GM21529 (cell line): ENCODE results near the gene REXO5.
"Not testable (repeated sequence)": the region's sequence is repeated elsewhere in the genome, so short reads cannot be mapped to it uniquely, and the experiment has no call there.

ENCODE experiments used
- ATAC-seq: cut with Tn5 transposase; IDR thresholded peaks from one replicate; pipeline ENCODE4 v1.9.1; 2021; ENCODE audit not compliant: unreplicated experiment

REXO5 gene

GRCh38 chr16:20798364-20798763 lies 8.0 kb upstream of the REXO5 start:
- no peak for ATAC-seq

DNA sequence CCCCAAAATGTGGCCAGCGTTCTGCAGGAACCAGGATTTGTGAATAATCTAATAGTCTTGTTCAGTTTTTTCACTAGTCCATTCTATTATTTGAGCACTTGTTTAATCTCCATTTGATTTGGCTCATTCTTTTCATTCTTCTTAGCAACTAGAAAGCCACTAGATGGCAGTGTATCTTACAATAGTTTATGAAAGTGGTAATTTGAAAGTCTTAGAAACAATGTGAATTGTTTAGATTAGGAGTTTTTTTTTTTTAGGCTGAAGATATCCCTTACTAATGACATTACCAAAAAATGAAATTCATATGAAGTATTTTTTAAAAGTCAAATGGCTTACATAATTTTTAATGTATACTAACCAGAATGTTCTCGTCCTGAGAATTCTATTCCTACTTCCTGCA lies 6.7 kb upstream of the REXO5 start:
- no peak for ATAC-seq

- ATAC-seq: no peak
Observed at GRCh38 chr16:20801278-20801677, 5.0 kb upstream of the REXO5 start.

DNA sequence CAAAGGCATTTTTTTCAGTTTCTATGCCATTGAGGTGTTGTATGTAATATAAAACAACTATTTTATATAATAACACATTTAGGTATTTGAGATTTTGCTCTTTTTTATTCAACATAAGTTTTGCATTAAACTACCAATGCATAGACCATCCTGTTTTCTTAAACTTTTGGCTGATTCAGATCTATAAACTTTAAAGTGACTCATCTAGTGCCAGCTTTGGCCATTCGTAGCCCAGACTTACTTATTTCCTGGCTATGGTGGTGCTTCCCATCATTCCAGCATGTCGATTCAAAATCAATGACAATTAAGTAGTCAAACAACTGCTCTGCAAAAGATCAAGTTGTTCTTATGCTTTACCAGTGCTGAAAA lies 3.2 kb upstream of the REXO5 start:
- ATAC-seq: no peak

- no peak for ATAC-seq
Observed at GRCh38 chr16:20803561-20804214, 2.6 kb upstream of the REXO5 start.

DNA sequence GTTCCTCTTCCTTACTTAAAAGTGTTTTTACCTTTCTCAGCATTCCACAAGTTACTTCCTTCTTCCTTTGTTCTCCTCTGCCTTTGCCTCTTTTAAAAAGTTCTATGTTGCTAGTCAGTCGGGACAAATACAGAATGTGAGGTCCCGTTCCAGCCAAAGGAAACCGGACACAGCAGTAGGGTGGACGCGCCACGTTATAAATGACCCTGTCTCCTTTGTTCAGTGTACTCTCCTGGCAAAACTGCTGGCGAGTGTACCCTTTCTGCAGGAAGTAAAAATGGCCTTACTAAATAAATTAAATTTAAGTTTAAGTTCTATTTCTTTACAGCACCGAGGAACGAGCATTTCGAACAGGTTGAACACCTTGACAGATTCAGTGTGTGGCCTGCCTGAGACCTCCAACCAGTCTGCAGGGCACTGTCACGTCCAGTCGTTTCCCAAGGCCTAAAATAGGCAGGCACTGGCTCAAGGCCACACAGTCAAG lies 601 bp upstream of the REXO5 start:
- ATAC-seq: not testable (repeated sequence)

GRCh38 chr16:20807862-20808261 lies 1.5 kb downstream of the REXO5 start:
- no peak for ATAC-seq

DNA sequence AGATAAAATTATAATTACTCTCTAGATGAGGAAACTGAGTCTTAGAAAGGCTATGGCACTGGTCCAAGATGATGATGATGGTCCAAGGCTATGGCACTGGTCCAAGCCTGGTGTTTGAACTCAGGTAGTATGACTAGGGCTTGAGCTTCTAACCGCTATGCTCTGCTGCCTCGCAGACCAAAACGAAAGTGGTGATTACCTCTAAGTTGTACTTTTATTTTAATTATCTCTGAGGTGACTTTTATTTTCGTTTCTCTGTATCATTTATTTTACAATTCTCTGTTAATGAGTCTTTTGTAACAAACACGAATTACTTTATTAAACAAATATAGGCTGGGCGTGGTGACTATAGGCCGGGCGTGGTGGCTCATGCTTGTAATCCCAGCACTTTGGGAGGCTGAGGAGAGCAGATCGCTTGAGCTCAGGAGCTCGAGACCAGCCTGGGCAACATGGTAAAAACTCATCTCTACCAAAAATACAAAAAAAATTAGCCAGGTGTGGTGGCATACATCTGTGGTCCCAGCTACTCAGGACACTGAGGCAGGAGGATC lies 5.6 kb downstream of the REXO5 start:
- ATAC-seq: no peak

DNA sequence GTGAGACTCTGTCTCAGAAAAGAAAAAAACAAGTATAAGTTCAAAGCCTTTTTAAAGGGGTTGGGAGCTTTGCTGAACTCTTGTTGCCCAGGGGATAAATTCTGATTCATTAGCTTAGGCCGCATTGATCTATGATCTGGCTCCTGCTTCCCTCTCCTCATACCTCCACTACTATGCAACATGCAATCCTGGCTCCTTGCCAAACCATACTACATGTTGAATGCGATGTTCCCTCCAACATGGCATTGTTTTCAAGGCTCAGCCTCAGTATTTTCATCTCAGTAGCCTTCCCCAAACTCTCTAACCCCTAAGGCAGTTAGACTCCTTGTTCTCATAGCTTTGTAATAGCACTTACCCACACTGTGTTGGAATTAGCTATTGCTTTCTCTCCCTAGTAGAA lies 6.2 kb downstream of the REXO5 start:
- no peak for ATAC-seq

- no peak for ATAC-seq
Observed at GRCh38 chr16:20814784-20815183, 8.5 kb downstream of the REXO5 start.

GRCh38 chr16:20818929-20819585 lies 12.7 kb downstream of the REXO5 start:
- no peak for ATAC-seq

- no peak for ATAC-seq
Observed at GRCh38 chr16:20821682-20822081, 15.4 kb downstream of the REXO5 start.

DNA sequence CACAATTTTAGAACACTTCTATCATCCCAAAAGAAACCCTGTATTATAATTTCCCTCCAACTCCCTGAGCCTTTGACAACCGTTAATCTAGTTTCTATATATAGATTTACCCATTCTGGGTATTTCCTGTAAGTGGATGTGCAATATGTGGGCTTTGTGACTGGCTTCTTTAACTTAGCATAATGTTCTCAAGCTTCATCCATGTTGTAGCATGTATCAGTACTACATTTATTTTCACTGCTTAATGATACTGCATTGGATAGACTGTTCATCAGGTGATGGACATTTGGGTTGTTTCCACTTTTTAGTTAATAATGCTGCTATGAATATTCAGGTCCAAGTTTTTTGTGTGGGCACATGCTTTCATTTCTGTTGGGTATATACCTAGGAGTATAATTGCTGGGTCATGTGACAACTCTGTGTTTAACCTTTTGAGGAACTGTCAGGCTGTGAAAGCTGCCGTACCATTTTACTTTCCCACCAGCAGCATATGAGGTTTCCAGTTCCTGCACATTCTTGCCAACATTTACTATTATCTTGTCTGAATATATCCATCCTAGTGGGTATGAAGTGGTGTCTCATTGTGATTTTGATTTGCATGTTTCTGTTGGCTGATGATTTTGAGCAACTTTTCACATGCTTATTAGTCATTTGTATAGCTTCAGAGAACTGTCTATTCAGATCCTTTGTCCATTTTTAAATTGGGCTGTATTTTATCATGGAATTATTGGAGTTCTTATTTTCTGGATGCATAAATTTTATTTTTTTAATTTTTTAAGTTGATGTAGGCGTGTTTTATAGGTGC lies 16.4 kb downstream of the REXO5 start:
- ATAC-seq: no peak

DNA sequence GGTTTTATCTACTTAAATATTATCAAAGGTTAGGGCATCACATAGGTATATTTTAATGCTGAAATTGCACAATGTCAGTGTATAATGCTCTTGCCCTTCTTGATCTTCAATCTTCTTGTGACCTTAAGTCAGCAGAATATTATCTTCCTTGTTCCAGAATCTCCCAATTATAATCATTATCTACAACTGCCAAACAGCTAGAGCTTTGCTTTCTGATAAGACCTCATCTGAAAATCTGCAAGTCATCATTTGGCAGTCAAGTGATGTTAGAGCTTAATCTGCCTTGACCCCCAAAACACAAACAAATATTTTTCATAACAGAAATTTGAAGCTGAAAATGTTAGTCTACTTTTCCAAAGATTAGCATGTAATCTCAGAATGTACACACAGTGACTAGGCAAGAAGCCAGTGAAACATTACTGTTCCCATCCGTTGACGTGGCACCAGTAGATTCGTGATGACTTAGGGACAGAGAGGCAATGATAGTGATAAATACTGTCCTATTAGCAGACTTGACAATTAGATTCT lies 19.8 kb downstream of the REXO5 start:
- no peak for ATAC-seq

GRCh38 chr16:20829536-20829935 lies 23.2 kb downstream of the REXO5 start:
- no peak for ATAC-seq

DNA sequence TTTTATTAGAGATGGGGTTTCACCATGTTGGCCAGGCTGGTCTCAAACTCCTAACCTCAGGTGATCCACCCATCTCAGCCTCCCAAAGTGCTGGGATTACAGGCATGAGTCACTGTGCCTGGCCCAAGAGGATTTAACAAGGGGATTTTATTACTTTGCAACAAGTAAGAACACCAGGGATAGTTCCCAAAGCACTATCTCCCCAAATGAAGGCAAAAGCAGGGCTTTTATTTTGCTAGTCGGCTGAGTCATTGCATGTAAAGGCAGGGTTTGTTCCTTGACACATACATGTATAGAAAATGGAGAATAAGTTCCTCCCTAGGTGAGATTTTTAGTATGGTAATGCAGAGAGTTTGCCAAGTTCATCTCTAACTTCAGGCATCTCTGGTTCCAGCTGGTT lies 24.0 kb downstream of the REXO5 start:
- no peak for ATAC-seq

- no peak for ATAC-seq
Observed at GRCh38 chr16:20833086-20833485, 26.8 kb downstream of the REXO5 start.

DNA sequence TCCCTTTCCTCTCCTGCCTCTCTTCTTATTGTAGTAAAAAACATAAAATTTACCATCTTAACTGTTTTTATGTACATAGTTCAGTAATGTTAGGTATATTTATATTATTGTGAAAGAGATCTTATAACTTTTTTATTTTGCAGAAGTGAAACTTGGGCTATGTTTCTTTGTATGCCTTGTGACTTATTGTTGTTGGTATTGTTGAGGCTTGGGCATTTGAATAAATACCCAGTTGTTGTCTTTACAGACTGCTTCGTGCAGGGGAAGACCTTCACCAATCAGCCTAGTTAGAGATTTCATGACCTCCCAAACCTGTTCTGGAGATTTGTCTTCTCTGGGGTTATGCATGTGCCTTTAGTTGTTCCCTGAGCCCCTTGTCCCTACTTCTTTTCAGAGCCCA lies 31.9 kb downstream of the REXO5 start:
- ATAC-seq: no peak

- ATAC-seq: no peak
Observed at GRCh38 chr16:20839504-20839903, 33.2 kb downstream of the REXO5 start.

DNA sequence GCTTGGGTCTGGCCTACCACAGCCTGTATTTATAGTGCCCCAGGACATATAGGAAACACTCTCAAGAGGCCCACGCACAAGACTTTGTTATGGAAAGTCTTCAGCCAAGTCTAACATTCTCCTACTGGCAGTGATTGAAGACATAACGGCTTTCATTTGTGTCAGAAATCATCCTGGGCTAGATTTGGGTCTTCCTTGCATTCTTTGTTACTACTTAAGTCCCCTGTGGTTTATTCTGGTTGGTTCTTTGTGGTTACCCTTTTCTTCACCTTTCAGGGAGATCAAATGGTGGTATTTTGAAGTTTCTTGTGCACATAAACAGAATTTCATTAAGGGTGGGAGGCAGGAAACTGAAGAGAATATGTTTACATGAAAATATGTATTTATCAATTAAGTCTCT lies 37.7 kb downstream of the REXO5 start:
- ATAC-seq: no peak

GRCh38 chr16:20844588-20844987 lies 38.3 kb downstream of the REXO5 start:
- ATAC-seq: no peak

DNA sequence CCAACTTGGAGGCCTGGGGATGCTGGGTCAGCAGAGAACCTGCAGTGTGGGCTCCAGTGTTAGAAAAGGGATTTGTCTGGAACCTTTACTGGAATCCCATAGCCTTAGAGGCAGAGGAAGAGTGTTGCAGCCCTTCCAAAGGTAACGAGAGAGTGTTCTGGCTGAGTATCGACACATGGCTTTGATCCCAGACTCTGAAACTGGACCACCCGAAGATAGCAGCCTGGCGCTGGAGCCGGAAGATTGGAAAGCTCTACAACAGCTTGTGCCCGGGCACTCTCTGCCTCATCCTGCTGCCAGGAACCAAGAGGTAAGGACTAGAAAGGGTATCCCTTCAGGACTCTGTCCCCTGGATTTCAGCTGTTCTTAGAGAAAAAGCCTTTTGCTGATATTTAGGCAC lies 39.7 kb downstream of the REXO5 start:
- no peak for ATAC-seq
